DMS 273 (cell line): Measurements from ENCODE around the gene APOL1.
"Not testable (repeated sequence)": the region's sequence is repeated elsewhere in the genome, so short reads cannot be mapped to it uniquely, and the experiment has no call there.

Experiments used
- DNase-seq: peaks from one replicate; lab custom pipeline; 2025; ENCODE audit not compliant: unreplicated experiment; lab: John Stamatoyannopoulos, UW

The APOL1 gene

DNA sequence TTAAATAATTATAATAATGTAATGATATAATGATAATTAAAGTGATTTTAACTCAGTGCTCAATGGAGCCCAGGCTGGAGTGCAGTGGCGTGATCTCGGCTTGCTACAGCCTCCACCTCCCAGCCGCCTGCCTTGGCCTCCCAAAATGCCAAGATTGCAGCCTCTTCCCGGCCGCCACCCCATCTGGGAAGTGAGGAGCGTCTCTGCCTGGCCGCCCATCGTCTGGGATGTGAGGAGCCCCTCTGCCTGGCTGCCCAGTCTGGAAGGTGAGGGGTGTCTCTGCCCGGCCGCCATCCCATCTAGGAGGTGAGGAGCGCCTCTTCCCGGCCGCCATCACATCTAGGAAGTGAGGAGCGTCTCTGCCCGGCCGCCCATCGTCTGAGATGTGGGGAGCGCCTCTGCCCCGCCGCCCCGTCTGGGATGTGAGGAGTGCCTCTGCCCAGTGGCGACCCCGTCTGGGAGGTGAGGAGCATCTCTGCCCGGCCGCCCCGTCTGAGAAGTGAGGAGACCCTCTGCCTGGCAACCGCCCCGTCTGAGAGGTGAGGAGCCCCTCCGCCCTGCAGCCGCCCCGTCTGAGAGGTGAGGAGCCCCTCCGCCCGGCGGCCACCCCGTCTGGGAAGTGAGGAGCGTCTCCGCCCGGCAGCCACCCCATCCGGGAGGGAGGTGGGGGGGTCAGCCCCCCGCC is 37.6 kb downstream of the APOL1 start:
- not testable (repeated sequence) for DNase-seq

DNA sequence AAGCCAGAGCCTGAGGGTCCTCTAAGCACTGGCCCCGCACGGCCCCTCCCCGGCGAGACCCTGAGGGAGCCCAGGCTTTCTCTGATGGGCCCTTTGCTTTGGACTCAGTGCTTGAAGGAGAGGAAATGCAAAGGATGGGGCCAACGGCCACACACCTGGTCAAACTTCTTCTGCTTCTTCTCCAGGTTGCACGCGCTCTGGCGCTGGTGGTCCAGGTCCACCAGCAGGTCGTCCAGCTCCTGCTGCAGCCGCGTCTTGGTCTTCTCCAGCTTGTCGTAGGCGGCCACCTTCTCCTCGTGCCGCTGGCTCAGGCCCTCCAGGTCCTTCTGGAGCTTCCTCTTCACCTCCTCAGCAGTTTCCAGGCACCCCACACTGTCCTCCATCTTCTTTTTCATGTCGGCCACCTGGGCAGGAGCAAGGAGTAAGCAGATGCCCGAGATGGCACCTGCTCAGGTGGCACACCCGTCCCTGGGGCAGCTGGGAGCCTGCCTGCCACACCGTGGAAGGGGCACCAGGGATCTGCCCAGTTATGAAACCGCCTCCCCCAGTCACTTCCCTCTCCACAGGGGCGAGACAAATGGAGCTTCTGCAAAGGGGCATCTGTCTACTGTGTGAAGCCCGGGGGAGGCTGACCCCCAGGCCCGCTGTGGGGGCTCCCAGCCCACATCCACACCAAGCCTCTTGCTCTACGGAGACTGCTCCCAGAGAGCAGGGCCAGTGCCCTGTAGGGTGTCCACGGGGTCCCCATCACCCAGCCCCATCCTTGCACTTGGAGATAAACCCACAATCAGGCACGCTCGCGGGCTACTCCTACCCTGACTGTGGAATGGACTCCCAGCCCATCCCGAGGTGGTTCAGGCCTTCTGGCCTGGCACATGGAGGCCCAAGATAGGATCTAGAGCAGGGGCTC is 39.2 kb downstream of the APOL1 start:
- DNase-seq = no peak

DNA sequence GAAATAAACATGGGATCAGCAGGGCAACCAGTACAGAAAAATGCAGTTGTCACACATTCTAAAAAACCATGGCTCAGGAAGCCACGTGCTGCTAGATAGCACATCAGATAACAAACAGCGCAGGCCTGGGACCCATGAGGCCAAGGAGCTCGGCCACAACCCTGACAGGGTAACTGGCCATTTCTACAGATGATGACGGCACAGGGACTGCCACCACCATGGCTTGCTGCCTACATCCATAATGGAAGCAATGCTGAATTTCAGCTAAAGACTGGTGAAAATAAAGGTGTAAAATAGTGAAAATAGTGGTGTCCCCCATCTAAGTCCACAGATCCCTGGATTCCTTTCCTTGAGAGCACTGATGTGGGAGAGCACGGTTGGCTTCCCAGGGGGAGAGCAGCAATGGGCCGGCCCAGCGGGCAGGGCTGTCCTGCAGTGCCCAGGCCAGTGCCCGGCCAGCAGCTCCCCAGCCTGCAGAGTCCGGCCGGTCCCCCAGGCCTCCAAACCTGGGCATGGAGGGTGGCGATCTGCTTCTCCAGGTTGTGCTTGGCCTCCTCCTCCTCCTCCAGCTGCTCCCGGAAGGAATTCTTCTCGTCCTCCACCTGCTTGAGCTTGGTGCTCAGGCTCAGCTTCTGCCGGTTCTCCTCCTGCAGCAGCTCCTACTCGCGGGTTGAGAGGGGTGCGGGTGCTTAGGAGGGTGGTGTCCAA is 40.0 kb downstream of the APOL1 start:
- no peak for DNase-seq

DNA sequence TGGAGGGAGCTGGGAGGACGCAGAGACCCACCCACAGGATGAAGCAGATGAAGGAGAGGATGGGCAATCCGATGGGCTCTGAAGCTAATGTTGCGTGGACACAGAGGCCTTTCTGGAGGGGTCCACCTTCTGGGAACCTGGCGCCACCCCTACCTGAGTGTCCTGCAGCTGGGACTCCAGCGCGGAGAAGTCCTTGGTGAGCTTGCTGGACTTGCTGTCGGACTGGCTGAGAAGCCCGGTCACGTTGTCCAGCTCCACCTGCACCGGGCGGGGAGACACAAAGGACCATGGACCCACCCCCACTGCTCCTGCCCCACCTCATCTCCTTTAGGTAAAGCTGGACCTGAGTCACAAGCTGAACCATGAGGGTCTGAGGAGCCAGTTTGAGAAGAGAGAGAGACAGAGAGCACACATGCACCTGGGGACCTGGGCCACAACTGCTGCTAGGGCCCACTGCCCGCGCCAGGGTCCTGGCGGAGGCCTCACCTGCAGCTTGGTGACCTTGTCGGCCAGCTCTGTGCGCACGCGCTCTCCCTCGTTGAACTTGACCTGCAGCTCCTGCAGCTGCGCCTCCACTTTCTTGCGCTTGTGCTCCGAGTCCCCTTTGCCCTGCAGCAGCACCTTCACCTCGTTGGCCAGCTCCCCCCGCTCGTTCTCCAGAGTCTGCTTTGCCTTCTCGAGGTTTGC is 40.8 kb downstream of the APOL1 start:
- DNase-seq = no peak

DNA sequence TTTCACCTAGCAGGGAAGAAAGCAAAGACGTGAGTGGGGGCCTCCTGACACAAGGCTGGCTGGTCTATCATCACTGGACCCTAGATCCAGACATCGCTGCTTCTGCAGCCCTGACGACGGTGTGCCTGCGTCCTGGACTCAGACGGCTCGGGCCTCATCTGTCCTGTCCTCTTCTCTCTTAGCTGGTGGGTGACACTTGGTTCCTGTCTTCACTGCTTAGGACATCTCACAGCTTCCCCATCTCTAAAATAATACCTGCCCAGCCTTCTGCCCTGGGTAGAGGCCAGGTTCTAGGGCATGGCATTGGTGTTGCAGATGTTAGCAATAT is 41.3 kb downstream of the APOL1 start:
- DNase-seq = no peak

DNA sequence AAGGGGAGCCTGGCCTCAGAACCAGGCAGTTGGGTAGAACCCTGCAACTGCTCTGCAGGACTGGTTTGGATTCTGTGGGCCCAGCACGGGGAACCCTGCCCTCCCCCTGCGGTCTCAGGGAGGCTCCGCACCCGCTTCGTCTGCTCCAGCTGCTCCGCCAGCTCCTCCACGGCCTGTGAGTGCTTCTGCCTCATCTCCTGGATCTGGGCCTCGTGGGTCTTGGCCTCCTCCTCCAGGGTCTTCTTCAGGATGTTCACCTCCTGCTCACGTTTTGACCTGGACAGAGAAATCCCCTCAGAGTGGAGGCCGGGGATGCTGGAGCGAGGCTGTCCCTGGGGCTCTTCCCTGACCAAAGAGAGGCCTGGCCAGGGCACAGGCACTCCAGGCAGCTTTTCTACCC is 41.9 kb downstream of the APOL1 start:
- no peak for DNase-seq

GRCh38 chr22:36295247-36295646 is 42.3 kb downstream of the APOL1 start:
- no peak for DNase-seq

DNA sequence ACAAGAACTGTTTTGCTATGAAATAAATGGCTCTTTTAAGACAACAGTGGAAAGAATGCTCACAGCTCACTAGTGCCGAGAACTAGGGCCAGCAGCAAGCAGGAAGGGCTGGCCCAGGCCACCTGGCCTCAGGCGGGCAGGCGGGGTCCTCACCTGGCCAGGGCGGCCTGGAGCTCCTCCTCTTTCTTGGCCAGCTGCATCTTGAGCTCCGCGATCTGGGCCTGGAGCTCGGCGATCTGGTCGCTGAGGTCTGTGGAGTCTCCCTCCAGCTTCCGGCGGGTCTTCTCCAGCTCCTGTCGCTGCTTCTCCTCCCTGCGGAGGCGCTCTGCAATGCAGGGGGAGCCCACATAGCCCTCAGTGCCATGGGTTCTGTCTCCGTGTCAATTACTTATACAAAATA is 43.8 kb downstream of the APOL1 start:
- DNase-seq = no peak

GRCh38 chr22:36297568-36297967 is 44.6 kb downstream of the APOL1 start:
- no peak for DNase-seq

GRCh38 chr22:36298118-36298517 is 45.2 kb downstream of the APOL1 start:
- DNase-seq = no peak

DNA sequence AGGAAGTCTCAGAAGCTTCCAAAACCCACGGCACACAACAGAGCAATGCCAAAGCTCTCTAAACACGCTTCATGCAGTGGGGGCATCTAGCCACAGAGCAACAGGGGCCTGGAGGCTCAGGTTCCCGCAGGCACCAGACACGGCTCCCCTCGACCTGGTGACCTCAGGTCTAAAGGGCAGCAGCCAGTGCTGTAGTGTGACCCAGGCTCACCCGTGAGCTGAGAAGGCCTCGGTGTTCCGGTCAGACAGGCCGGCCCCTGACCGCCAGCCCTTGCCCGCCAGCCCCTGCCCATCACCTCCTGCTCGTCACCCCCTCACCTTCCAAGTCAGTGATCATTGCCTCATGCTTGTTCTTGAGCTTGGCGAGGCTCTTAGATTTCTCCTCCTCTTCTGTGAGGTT is 45.7 kb downstream of the APOL1 start:
- DNase-seq = no peak

DNA sequence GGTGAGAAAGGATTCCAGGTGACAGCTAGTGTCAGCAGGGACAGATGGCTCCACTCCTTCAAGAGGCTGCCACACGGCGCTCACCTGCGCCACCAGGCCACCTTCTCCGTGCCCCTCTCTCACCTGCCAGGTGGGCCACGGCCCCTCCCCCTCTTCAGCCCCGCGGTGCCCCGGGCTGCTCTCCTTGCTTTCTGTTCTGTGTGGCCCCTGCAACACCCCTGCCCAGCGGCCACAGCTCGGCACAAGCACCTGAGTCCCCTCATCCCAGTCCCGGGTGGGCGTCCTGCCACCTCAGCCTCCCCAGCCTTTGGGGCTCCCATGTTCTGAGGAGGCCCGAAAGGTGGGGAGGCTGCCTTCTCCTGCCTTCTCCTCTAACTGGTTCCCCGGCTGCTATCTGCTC is 46.4 kb downstream of the APOL1 start:
- no peak for DNase-seq

- DNase-seq = no peak
These were observed 47.0 kb downstream of the APOL1 start for GRCh38 chr22:36299911-36300310.

GRCh38 chr22:36300396-36301212 is 47.7 kb downstream of the APOL1 start:
- DNase-seq = no peak

- DNase-seq = peak; percentile 76
These were observed 48.5 kb downstream of the APOL1 start for GRCh38 chr22:36301384-36301828.

- DNase-seq = no peak
These were observed 48.9 kb downstream of the APOL1 start for GRCh38 chr22:36301851-36302250.

DNA sequence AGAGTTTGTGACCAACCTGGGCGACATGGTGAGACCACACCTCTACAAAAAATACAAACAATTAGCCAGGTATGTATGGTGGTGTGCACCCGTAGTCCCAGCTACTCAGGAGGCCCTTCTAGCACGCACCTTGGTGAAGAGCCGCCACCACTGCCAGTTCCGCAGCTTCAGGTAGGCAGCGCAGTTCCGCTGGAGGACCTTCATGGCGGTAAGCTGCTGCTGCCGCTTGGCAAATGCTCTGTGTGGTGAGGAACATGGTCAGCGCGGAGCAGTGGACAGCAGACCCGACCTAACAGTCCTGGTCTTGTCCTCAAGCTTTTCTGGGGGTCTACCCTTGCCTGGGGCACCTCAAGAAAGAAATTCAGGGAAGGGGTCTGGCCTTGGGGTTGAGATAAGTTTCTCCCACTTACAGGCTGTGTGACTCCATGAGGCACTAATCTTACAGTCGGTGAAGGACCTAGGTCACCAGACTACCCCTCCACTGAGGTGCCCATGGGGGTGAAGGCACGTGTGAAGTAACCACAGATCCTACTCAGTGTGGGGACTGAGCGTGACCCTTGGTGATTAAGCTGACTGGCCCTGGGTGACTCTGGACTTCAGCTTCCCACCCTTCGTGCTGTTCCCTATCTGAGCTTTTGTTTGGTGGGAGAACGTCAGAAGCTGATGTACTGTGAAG is 49.6 kb downstream of the APOL1 start:
- DNase-seq = no peak

GRCh38 chr22:36303115-36303467 is 50.2 kb downstream of the APOL1 start:
- no peak for DNase-seq

DNA sequence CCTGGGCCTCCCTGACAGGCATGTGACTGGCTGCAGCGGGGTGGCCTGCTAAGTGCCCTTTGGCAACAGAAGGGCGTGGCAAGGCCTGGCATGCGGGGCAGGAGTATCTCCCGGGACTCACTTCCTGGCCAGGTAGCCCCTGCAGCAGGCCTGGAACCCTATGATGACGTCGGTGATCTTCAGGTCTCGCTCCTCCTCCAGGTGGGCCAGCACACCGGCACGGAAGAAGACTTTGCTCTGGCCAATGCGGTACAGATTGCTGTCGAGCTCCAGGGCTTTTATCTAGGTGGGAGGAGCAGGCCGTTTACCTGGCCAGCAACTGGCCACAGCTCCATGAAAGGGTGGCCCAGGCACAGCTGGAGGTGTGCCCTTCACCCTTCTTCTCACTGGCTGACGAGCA is 50.9 kb downstream of the APOL1 start:
- no peak for DNase-seq

DNA sequence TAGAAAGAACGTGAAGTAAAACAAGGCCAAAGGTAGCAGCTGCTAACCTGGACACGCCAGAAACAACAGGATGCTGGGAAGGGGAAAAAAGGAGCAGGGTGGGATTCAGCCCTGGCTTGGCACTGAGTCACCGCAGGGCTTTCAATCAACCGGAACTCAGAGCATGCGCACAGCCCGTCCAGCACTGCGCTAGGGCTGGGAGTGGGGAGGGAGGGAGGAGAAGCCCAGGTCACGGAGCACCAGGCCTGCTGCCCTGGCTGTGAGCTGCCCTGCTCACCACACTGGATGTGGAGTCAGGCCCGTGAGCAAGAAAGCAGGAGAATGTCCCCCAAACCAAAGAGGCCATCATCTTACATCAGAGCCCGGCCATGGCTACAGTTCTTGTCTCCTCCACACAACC is 51.5 kb downstream of the APOL1 start:
- no peak for DNase-seq
